CD4-positive, alpha-beta T cell treated with Interleukin-1 beta for 1 hour (primary cell): ENCODE measurements around the gene PUS1.

ENCODE experiments used
- DNase-seq, 2 donors: peaks; one replicate each; pipeline ENCODE4 v3.0.0-alpha.2; 2020 to 2022

PUS1 gene

GRCh38 chr12:131903270-131904255, 25.5 kb upstream of the PUS1 start:
- DNase-seq, result no peak

GRCh38 chr12:131904346-131904745, 24.7 kb upstream of the PUS1 start:
- DNase-seq, result no peak

GRCh38 chr12:131905081-131905629, 23.9 kb upstream of the PUS1 start:
- no peak for DNase-seq

GRCh38 chr12:131905630-131906091, 23.4 kb upstream of the PUS1 start:
- no peak for DNase-seq

- DNase-seq, result no peak
These were observed 21.5 kb upstream of the PUS1 start for GRCh38 chr12:131907379-131908091.

- DNase-seq, result no peak
These were observed 20.7 kb upstream of the PUS1 start for GRCh38 chr12:131908092-131909080.

- no peak for DNase-seq
These were observed 19.9 kb upstream of the PUS1 start for GRCh38 chr12:131909081-131909751.

GRCh38 chr12:131909752-131910219, 19.3 kb upstream of the PUS1 start:
- no peak for DNase-seq

- no peak for DNase-seq
These were observed 18.6 kb upstream of the PUS1 start for GRCh38 chr12:131910302-131911027.

- DNase-seq, result no peak
These were observed 17.9 kb upstream of the PUS1 start for GRCh38 chr12:131911028-131911650.

GRCh38 chr12:131911851-131912477, 17.1 kb upstream of the PUS1 start:
- no peak for DNase-seq

GRCh38 chr12:131912518-131913274, 16.4 kb upstream of the PUS1 start:
- no peak for DNase-seq

- no peak for DNase-seq
These were observed 15.4 kb upstream of the PUS1 start for GRCh38 chr12:131913666-131914065.

- no peak for DNase-seq
These were observed 14.8 kb upstream of the PUS1 start for GRCh38 chr12:131914179-131914702.

GRCh38 chr12:131915000-131915689, 13.9 kb upstream of the PUS1 start:
- DNase-seq, result no peak

GRCh38 chr12:131915823-131916222, 13.3 kb upstream of the PUS1 start:
- DNase-seq, result no peak

- no peak for DNase-seq
These were observed 12.6 kb upstream of the PUS1 start for GRCh38 chr12:131916306-131917138.
